Measurements from ENCODE around the gene CMTR1. TPM values are rescaled to one million over a fixed set of nuclear protein-coding genes. Genes with fewer than 3 reads are reported as not detected.

CMTR1 gene
- total RNA-seq, 1 experiment from 2014 or later, result 24.5 TPM

GRCh38 chr6:37391120-37391519, 41.9 kb upstream of the CMTR1 start:
- no TSS peak for BruUV-seq (replicated peaks)
- CTCF ChIA-PET, result interaction anchor here (0.6 kb wide), 1 partner anchor 21 kb away, joined by 3 read pairs; no protein-coding TSS in a partner anchor
- intact Hi-C loops (cut with micrococcal nuclease), result no loop called here
- POLR2A ChIA-PET, result interaction anchor here (1.3 kb wide), 1 partner anchor 42 kb away, joined by 3 read pairs; no protein-coding TSS in a partner anchor
- Mint-ChIP-seq H3K27me3 (ENCODE audit: insufficient read depth, unreplicated experiment) (no peaks in the 10 kb centered on the region), H3K4me3 (ENCODE audit: unreplicated experiment) (no peak overlapping the region), H3K36me3 (ENCODE audit: insufficient read depth, unreplicated experiment) (peaks cover 10% of the 10 kb centered on the region), H3K4me1 (ENCODE audit: insufficient read depth, unreplicated experiment) (no peaks in the 10 kb centered on the region), H3K9me3 (ENCODE audit: unreplicated experiment) (no peaks in the 10 kb centered on the region), H3K27ac (ENCODE audit: low read depth, unreplicated experiment) (no peak overlapping the region)
- no peak for DNase-seq (ENCODE audit: unreplicated experiment)
- no peak for TF ChIP-seq CTCF (IDR thresholded peaks at IDR 0.05; ENCODE audit: unreplicated experiment)

- H3K9me3 Mint-ChIP-seq (ENCODE audit: unreplicated experiment), result no peaks in the 10 kb centered on the region
- ChIA-PET CTCF (interaction anchor here (0.6 to 1.8 kb wide), 3 partner anchors 27 to 880 kb away, joined by 3 to 6 read pairs (median 3); no protein-coding TSS in a partner anchor), POLR2A (no interaction called here)
- H3K4me1 Mint-ChIP-seq (ENCODE audit: insufficient read depth, unreplicated experiment), result no peaks in the 10 kb centered on the region
- intact Hi-C loops (cut with micrococcal nuclease), result no loop called here
- no peaks in the 10 kb centered on the region for H3K27me3 Mint-ChIP-seq (ENCODE audit: insufficient read depth, unreplicated experiment)
- BruUV-seq (replicated peaks), result no TSS peak
- TF ChIP-seq CTCF (IDR thresholded peaks at IDR 0.05; ENCODE audit: unreplicated experiment), result no peak
- peaks cover 10% of the 10 kb centered on the region for H3K36me3 Mint-ChIP-seq (ENCODE audit: insufficient read depth, unreplicated experiment)
- H3K4me3 Mint-ChIP-seq (ENCODE audit: unreplicated experiment), result no peak overlapping the region
- no peak overlapping the region for H3K27ac Mint-ChIP-seq (ENCODE audit: low read depth, unreplicated experiment)
- DNase-seq (ENCODE audit: unreplicated experiment), result no peak
Observed at GRCh38 chr6:37392821-37393220, 40.2 kb upstream of the CMTR1 start.

GRCh38 chr6:37393381-37393929, 39.6 kb upstream of the CMTR1 start:
- BruUV-seq (replicated peaks), result no TSS peak
- POLR2A ChIA-PET, result interaction anchor here (0.5 to 1.0 kb wide), 2 partner anchors 13 to 39 kb away, joined by 3 read pairs; partner anchors contain the start of gene CMTR1
- intact Hi-C loops (cut with micrococcal nuclease), result no loop called here
- peaks cover 10% of the 10 kb centered on the region for H3K36me3 Mint-ChIP-seq (ENCODE audit: insufficient read depth, unreplicated experiment)
- no peaks in the 10 kb centered on the region for H3K27me3 Mint-ChIP-seq (ENCODE audit: insufficient read depth, unreplicated experiment)
- H3K27ac Mint-ChIP-seq (ENCODE audit: low read depth, unreplicated experiment), result no peak overlapping the region
- no peaks in the 10 kb centered on the region for H3K9me3 Mint-ChIP-seq (ENCODE audit: unreplicated experiment)
- no peak for DNase-seq (ENCODE audit: unreplicated experiment)
- no peak overlapping the region for H3K4me3 Mint-ChIP-seq (ENCODE audit: unreplicated experiment)
- no peak for TF ChIP-seq CTCF (IDR thresholded peaks at IDR 0.05; ENCODE audit: unreplicated experiment)
- H3K4me1 Mint-ChIP-seq (ENCODE audit: insufficient read depth, unreplicated experiment), result no peaks in the 10 kb centered on the region
- CTCF ChIA-PET, result interaction anchor here (0.7 to 1.8 kb wide), 5 partner anchors 10 to 299 kb away, joined by 3 to 6 read pairs (median 3); no protein-coding TSS in a partner anchor

DNA sequence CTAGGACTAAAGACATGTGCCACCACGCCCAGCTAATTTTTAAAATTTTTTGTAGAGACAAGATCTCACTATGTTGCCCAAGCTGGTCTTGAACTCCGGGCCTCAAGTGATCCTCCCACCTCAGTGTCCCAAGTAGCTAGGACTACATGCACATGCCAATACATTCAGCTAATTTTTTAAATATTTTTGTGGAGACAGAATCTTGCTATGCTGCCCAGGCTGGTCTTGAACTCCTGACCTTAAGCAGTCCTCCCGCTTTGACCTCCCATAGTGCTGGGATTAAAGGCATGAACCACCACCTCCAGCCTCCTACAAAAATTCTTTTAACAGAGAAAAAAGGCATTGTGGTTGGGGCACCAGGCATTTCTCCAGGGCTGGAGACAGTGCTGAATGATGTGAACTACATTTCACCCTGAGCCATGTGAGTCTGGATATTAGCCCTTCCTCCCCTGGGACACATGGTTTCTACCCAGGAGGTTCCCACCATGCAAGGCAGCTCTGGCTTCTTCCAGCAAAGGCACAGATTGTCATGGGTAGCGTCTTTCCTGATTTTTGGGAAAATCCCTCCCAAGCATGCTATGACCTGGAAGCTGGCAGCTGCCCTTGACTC, 36.3 kb upstream of the CMTR1 start:
- no peak for DNase-seq (ENCODE audit: unreplicated experiment)
- peaks cover 23% of the 10 kb centered on the region for H3K27me3 Mint-ChIP-seq (ENCODE audit: insufficient read depth, unreplicated experiment)
- no peak for TF ChIP-seq CTCF (IDR thresholded peaks at IDR 0.05; ENCODE audit: unreplicated experiment)
- ChIA-PET POLR2A (interaction anchor here (0.9 kb wide), 1 partner anchor 36 kb away, joined by 3 read pairs; the partner anchor contains the start of gene CMTR1), CTCF (interaction anchor here (0.6 to 1.1 kb wide), 2 partner anchors 17 to 539 kb away, joined by 3 read pairs; no protein-coding TSS in a partner anchor)
- BruUV-seq (replicated peaks), result no TSS peak
- H3K9me3 Mint-ChIP-seq (ENCODE audit: unreplicated experiment), result no peaks in the 10 kb centered on the region
- no peak overlapping the region for H3K27ac Mint-ChIP-seq (ENCODE audit: low read depth, unreplicated experiment)
- no peak overlapping the region for H3K4me3 Mint-ChIP-seq (ENCODE audit: unreplicated experiment)
- peaks cover 15% of the 10 kb centered on the region for H3K36me3 Mint-ChIP-seq (ENCODE audit: insufficient read depth, unreplicated experiment)
- intact Hi-C loops (cut with micrococcal nuclease), result no loop called here
- no peaks in the 10 kb centered on the region for H3K4me1 Mint-ChIP-seq (ENCODE audit: insufficient read depth, unreplicated experiment)

All from MCF 10A (cell line).